Umbilical cord (tissue), 2 donors: ENCODE results near the gene ANP32E. TPM values are rescaled to one million over a fixed set of nuclear protein-coding genes. Genes with fewer than 3 reads are reported as not detected.
A peak's percentile ranks its signal among the peaks of the same experiment; 100 is the strongest.
"Not testable (repeated sequence)": the region's sequence is repeated elsewhere in the genome, so short reads cannot be mapped to it uniquely, and the experiment has no call there.

Experiments
- DNase-seq: peaks from one replicate; pipeline ENCODE4 v3.0.0-alpha.2; 2015; ENCODE audit warnings: low spot score
- total RNA-seq: library from RNA; depleted of rRNA; stranded (reverse); fragments of >200 nt; gene quantifications from one replicate; pipeline ENCODE4 v1.2.3, GENCODE V29; 2014; ENCODE audit warnings: low replicate concordance; ENCODE audit not compliant: insufficient read depth

ANP32E gene
- total RNA-seq, 1 donor from 2014 or later = 29.9 TPM

- DNase-seq = not testable (repeated sequence)
These were observed 21.7 kb downstream of the ANP32E start for GRCh38 chr1:150214099-150214756.

GRCh38 chr1:150213170-150214098 lies 22.5 kb downstream of the ANP32E start:
- DNase-seq = peak; percentile 98

- no peak for DNase-seq
These were observed 23.8 kb downstream of the ANP32E start for GRCh38 chr1:150212070-150212469.

GRCh38 chr1:150210706-150211105 lies 25.2 kb downstream of the ANP32E start:
- DNase-seq = no peak

GRCh38 chr1:150210091-150210490 lies 25.8 kb downstream of the ANP32E start:
- DNase-seq = no peak

- not testable (repeated sequence) for DNase-seq
These were observed 27.5 kb downstream of the ANP32E start for GRCh38 chr1:150208460-150208859.

- DNase-seq = no peak
These were observed 28.5 kb downstream of the ANP32E start for GRCh38 chr1:150207281-150207971.

GRCh38 chr1:150196417-150196816 lies 39.5 kb downstream of the ANP32E start:
- no peak for DNase-seq

- peak; percentile 47 for DNase-seq
These were observed 41.4 kb downstream of the ANP32E start for GRCh38 chr1:150194381-150195031.

- peak; percentile 73 for DNase-seq
These were observed 43.9 kb downstream of the ANP32E start for GRCh38 chr1:150192012-150192411.

- DNase-seq = no peak
These were observed 48.4 kb downstream of the ANP32E start for GRCh38 chr1:150187560-150187931.

- DNase-seq = peak; percentile 58
These were observed 48.9 kb downstream of the ANP32E start for GRCh38 chr1:150186789-150187559.

GRCh38 chr1:150186438-150186788 lies 49.5 kb downstream of the ANP32E start:
- not testable (repeated sequence) for DNase-seq

GRCh38 chr1:150185481-150185880 lies 50.4 kb downstream of the ANP32E start:
- DNase-seq = no peak

GRCh38 chr1:150183061-150183460 lies 52.9 kb downstream of the ANP32E start:
- no peak for DNase-seq

GRCh38 chr1:150182247-150182646 lies 53.7 kb downstream of the ANP32E start:
- DNase-seq = no peak

- no peak for DNase-seq
These were observed 55.4 kb downstream of the ANP32E start for GRCh38 chr1:150180474-150180873.

GRCh38 chr1:150179867-150180266 lies 56.0 kb downstream of the ANP32E start:
- DNase-seq = no peak

GRCh38 chr1:150178548-150178947 lies 57.4 kb downstream of the ANP32E start:
- DNase-seq = no peak

GRCh38 chr1:150176593-150176992 lies 59.3 kb downstream of the ANP32E start:
- DNase-seq = no peak

GRCh38 chr1:150173141-150173585 lies 62.7 kb downstream of the ANP32E start:
- DNase-seq = no peak
